ENCODE results near the gene MYBPHL. TPM values are rescaled to one million over a fixed set of nuclear protein-coding genes. Genes with fewer than 3 reads are reported as not detected.
"Not testable (repeated sequence)": the region's sequence is repeated elsewhere in the genome, so short reads cannot be mapped to it uniquely, and the experiment has no call there.

Gene MYBPHL
- total RNA-seq, 1 donor from 2014 or later, result 0.29 TPM

- TF ChIP-seq CTCF (IDR thresholded peaks at IDR 0.05; ENCODE audit: unreplicated experiment), result no peak
- Mint-ChIP-seq H3K27ac (no peak overlapping the region), H3K9me3 (ENCODE audit: low read depth) (no peaks in the 10 kb centered on the region), H3K4me1 (ENCODE audit: low read depth) (peaks cover 11% of the 10 kb centered on the region), H3K4me3 (ENCODE audit: low read depth) (no peak overlapping the region), H3K36me3 (ENCODE audit: insufficient read depth) (no peaks in the 10 kb centered on the region), H3K27me3 (peaks cover 20% of the 10 kb centered on the region)
- DNase-seq (ENCODE audit: low spot score, unreplicated experiment), result no peak
Observed at GRCh38 chr1:109294481-109294880, 12.3 kb downstream of the MYBPHL start.

- Mint-ChIP-seq H3K36me3 (ENCODE audit: insufficient read depth) (no peaks in the 10 kb centered on the region), H3K27me3 (peaks cover 15% of the 10 kb centered on the region), H3K4me1 (ENCODE audit: low read depth) (no peaks in the 10 kb centered on the region), H3K9me3 (ENCODE audit: low read depth) (no peaks in the 10 kb centered on the region), H3K27ac (no peak overlapping the region), H3K4me3 (ENCODE audit: low read depth) (no peak overlapping the region)
- no peak for DNase-seq (ENCODE audit: low spot score, unreplicated experiment)
- TF ChIP-seq CTCF (IDR thresholded peaks at IDR 0.05; ENCODE audit: unreplicated experiment), result no peak
Observed at GRCh38 chr1:109293026-109293425, 13.8 kb downstream of the MYBPHL start.

GRCh38 chr1:109292364-109292763, 14.4 kb downstream of the MYBPHL start:
- no peaks in the 10 kb centered on the region for H3K36me3 Mint-ChIP-seq (ENCODE audit: insufficient read depth)
- peaks cover 15% of the 10 kb centered on the region for H3K27me3 Mint-ChIP-seq
- no peak overlapping the region for H3K4me3 Mint-ChIP-seq (ENCODE audit: low read depth)
- no peaks in the 10 kb centered on the region for H3K4me1 Mint-ChIP-seq (ENCODE audit: low read depth)
- no peaks in the 10 kb centered on the region for H3K9me3 Mint-ChIP-seq (ENCODE audit: low read depth)
- no peak for TF ChIP-seq CTCF (IDR thresholded peaks at IDR 0.05; ENCODE audit: unreplicated experiment)
- H3K27ac Mint-ChIP-seq, result no peak overlapping the region
- DNase-seq (ENCODE audit: low spot score, unreplicated experiment), result no peak

GRCh38 chr1:109290998-109291397, 15.8 kb downstream of the MYBPHL start:
- Mint-ChIP-seq H3K4me3 (ENCODE audit: low read depth) (no peak overlapping the region), H3K27me3 (peaks cover 15% of the 10 kb centered on the region), H3K27ac (no peak overlapping the region), H3K36me3 (ENCODE audit: insufficient read depth) (no peaks in the 10 kb centered on the region), H3K9me3 (ENCODE audit: low read depth) (no peaks in the 10 kb centered on the region), H3K4me1 (ENCODE audit: low read depth) (no peaks in the 10 kb centered on the region)
- no peak for TF ChIP-seq CTCF (IDR thresholded peaks at IDR 0.05; ENCODE audit: unreplicated experiment)
- DNase-seq (ENCODE audit: low spot score, unreplicated experiment), result no peak

DNA sequence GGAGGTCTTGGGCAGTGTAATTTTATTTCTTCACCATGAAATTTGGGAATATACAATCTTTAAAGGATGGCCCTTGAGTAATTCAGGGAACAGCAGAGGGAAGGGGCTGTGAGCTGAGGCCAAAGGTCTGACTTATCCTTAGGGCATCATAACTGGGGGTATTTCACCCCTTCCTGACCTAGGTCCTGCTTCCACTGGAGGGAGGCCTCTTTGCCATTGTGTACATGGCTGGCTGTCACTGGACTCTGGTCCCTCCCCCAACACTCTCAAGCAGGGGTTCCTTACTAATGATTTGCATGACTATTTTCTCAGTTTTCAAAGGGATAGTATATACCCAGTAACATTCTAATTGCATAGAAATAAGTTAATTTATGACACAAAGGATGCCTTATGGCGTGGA, 16.7 kb downstream of the MYBPHL start:
- no peak for TF ChIP-seq CTCF (IDR thresholded peaks at IDR 0.05; ENCODE audit: unreplicated experiment)
- Mint-ChIP-seq H3K4me3 (ENCODE audit: low read depth) (no peak overlapping the region), H3K4me1 (ENCODE audit: low read depth) (no peaks in the 10 kb centered on the region), H3K27me3 (peaks cover 15% of the 10 kb centered on the region), H3K27ac (no peak overlapping the region), H3K36me3 (ENCODE audit: insufficient read depth) (no peaks in the 10 kb centered on the region), H3K9me3 (ENCODE audit: low read depth) (no peaks in the 10 kb centered on the region)
- no peak for DNase-seq (ENCODE audit: low spot score, unreplicated experiment)

- H3K36me3 Mint-ChIP-seq (ENCODE audit: insufficient read depth); H3K9me3 Mint-ChIP-seq (ENCODE audit: low read depth); H3K27me3 Mint-ChIP-seq; DNase-seq (ENCODE audit: low spot score, unreplicated experiment); H3K4me3 Mint-ChIP-seq (ENCODE audit: low read depth); H3K27ac Mint-ChIP-seq: not testable (repeated sequence)
- peaks cover 14% of the 10 kb centered on the region for H3K4me1 Mint-ChIP-seq (ENCODE audit: low read depth)
Observed at GRCh38 chr1:109286762-109287161, 20.0 kb downstream of the MYBPHL start.
